ENCODE results near the gene MYT1. TPM values are rescaled to one million over a fixed set of nuclear protein-coding genes. Genes with fewer than 3 reads are reported as not detected.

The MYT1 gene
- total RNA-seq, 1 donor from 2014 or later, result 2.9 TPM

GRCh38 chr20:64137598-64138031 lies 26.6 kb upstream of the MYT1 start:
- no peak for DNase-seq (ENCODE audit: extremely low spot score, unreplicated experiment)
- Mint-ChIP-seq H3K27me3 (peaks cover 8% of the 10 kb centered on the region), H3K36me3 (no peaks in the 10 kb centered on the region), H3K9me3 (no peaks in the 10 kb centered on the region), H3K4me1 (ENCODE audit: unreplicated experiment) (no peaks in the 10 kb centered on the region), H3K4me3 (no peak overlapping the region), H3K27ac (no peak overlapping the region)
- TF ChIP-seq CTCF (conservative IDR thresholded peaks at IDR 0.05), result no peak

DNA sequence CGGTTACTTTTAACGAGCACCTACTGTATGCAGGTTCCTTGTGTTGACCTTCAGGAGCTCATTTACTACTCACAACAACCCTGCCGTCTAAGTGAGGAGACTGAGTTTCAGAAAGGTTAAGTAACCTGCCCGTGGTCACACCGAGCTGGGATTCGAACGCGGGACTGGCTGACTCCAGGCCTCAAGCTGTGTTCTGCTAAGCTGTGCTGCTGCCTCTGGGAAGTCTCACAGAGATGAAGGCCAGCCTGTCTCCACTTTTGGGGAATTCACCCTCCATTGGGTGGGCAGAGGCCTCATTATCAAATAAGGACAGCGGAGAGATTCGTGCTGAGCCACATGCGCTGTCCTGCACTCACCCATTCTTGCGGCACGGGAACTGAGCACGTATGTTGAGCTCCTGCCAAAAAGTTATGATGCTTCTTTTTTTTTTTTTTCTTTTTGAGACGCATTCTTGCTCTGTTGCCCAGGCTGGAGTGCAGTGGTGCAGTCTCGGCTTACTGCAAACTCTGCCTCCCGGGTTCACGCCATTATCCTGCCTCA lies 25.9 kb upstream of the MYT1 start:
- TF ChIP-seq CTCF (conservative IDR thresholded peaks at IDR 0.05), result no peak
- Mint-ChIP-seq H3K4me3 (no peak overlapping the region), H3K27ac (no peak overlapping the region), H3K9me3 (no peaks in the 10 kb centered on the region), H3K4me1 (ENCODE audit: unreplicated experiment) (no peaks in the 10 kb centered on the region), H3K36me3 (no peaks in the 10 kb centered on the region), H3K27me3 (peaks cover 14% of the 10 kb centered on the region)
- DNase-seq (ENCODE audit: extremely low spot score, unreplicated experiment), result no peak

- H3K9me3 Mint-ChIP-seq, result no peaks in the 10 kb centered on the region
- no peak overlapping the region for H3K4me3 Mint-ChIP-seq
- H3K27me3 Mint-ChIP-seq, result peaks cover 15% of the 10 kb centered on the region
- no peak overlapping the region for H3K27ac Mint-ChIP-seq
- no peak for TF ChIP-seq CTCF (conservative IDR thresholded peaks at IDR 0.05)
- H3K4me1 Mint-ChIP-seq (ENCODE audit: unreplicated experiment), result no peaks in the 10 kb centered on the region
- H3K36me3 Mint-ChIP-seq, result no peaks in the 10 kb centered on the region
- no peak for DNase-seq (ENCODE audit: extremely low spot score, unreplicated experiment)
These were observed 24.8 kb upstream of the MYT1 start for GRCh38 chr20:64139199-64140060.

- H3K27me3 Mint-ChIP-seq, result peaks cover 12% of the 10 kb centered on the region
- DNase-seq (ENCODE audit: extremely low spot score, unreplicated experiment), result no peak
- no peak for TF ChIP-seq CTCF (conservative IDR thresholded peaks at IDR 0.05)
- H3K4me1 Mint-ChIP-seq (ENCODE audit: unreplicated experiment), result no peaks in the 10 kb centered on the region
- H3K9me3 Mint-ChIP-seq, result peaks cover 7% of the 10 kb centered on the region
- no peak overlapping the region for H3K27ac Mint-ChIP-seq
- no peak overlapping the region for H3K4me3 Mint-ChIP-seq
- no peaks in the 10 kb centered on the region for H3K36me3 Mint-ChIP-seq
These were observed 24.0 kb upstream of the MYT1 start for GRCh38 chr20:64140061-64140931.

- Mint-ChIP-seq H3K4me3 (no peak overlapping the region), H3K9me3 (peaks cover 7% of the 10 kb centered on the region), H3K36me3 (no peaks in the 10 kb centered on the region), H3K27me3 (peaks cover 6% of the 10 kb centered on the region), H3K27ac (no peak overlapping the region), H3K4me1 (ENCODE audit: unreplicated experiment) (no peaks in the 10 kb centered on the region)
- no peak for DNase-seq (ENCODE audit: extremely low spot score, unreplicated experiment)
- TF ChIP-seq CTCF (conservative IDR thresholded peaks at IDR 0.05), result no peak
These were observed 23.3 kb upstream of the MYT1 start for GRCh38 chr20:64140956-64141355.

Measured in type B pancreatic cell (in vitro differentiated cells).